GM13976 (cell line): ENCODE measurements around the gene TLL2.

Experiments used
- DNase-seq: peaks from one replicate; pipeline ENCODE4 v3.0.0; 2012; ENCODE audit warnings: low spot score
- CTCF ChIP-seq: IDR thresholded peaks from 2 replicates; pipeline ENCODE4 v1.5.1; 2012; ENCODE audit warnings: borderline replicate concordance, mild to moderate bottlenecking; ENCODE audit not compliant: insufficient read depth; ENCODE audit errors: extremely low read depth, missing control alignments, control extremely low read depth
- in situ Hi-C: fragments of 300-500 bp; cut with MboI; formaldehyde crosslinking; loops from one replicate; pipeline ENCODE4 v1.12.0; 2022; ENCODE audit warnings: low sequenced_read_pairs, mixed read lengths, inconsistent platforms; ENCODE audit not compliant: unreplicated experiment

TLL2 gene

DNA sequence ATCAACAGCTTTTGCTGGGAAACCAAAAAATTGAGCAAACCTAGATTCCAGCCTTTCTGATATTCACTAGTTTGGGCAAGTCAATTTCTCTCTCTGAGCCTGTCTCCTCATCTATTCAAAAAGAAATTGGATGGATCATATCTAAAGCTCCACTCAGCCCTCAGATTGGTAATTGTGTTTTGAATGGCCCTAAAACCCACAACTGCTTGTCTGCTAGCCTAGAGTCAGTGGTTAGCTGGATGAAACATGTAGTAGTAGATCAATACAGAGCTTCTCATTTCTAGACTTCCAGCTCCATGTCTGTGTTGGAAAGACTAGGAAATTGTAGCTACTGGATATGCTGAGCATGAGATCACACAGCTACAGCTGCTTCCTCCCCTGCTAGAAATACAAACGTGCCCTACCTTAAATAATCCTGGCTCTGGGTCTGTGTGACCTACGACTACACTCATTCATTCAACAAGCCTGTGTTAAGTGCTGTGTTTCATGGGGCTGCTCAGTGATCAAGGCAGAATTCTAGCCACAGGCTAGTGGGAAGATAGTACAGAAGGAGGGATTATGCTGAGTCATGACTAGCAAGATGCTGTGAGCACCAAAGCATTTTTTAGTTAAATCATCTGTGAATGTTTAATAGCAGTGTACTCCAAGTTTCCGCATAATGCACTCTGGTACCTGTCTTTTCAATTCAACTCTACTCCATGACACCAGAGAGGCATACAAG lies 193.8 kb downstream of the TLL2 start:
- in situ Hi-C loops = loop anchor here (10.0 kb wide), 1 partner anchor 295 kb away; no protein-coding TSS in a partner anchor

GRCh38 chr10:96317067-96317833 lies 196.5 kb downstream of the TLL2 start:
- no peak for TF ChIP-seq CTCF
- no peak for DNase-seq
- in situ Hi-C loops = loop anchor here (10.0 kb wide), 1 partner anchor 292 kb away; no protein-coding TSS in a partner anchor

More for the DNA sequence above, 193.8 kb downstream of the TLL2 start:
- DNase-seq = no peak
- TF ChIP-seq CTCF = no peak
